Cortex of kidney (tissue), 1 donor: ENCODE measurements around the gene SLC35B1.
"Not testable (repeated sequence)": the region's sequence is repeated elsewhere in the genome, so short reads cannot be mapped to it uniquely, and the experiment has no call there.

Source experiments
- DNase-seq: peaks from one replicate; lab custom pipeline; 2025; lab: John Stamatoyannopoulos, UW

SLC35B1 gene

DNA sequence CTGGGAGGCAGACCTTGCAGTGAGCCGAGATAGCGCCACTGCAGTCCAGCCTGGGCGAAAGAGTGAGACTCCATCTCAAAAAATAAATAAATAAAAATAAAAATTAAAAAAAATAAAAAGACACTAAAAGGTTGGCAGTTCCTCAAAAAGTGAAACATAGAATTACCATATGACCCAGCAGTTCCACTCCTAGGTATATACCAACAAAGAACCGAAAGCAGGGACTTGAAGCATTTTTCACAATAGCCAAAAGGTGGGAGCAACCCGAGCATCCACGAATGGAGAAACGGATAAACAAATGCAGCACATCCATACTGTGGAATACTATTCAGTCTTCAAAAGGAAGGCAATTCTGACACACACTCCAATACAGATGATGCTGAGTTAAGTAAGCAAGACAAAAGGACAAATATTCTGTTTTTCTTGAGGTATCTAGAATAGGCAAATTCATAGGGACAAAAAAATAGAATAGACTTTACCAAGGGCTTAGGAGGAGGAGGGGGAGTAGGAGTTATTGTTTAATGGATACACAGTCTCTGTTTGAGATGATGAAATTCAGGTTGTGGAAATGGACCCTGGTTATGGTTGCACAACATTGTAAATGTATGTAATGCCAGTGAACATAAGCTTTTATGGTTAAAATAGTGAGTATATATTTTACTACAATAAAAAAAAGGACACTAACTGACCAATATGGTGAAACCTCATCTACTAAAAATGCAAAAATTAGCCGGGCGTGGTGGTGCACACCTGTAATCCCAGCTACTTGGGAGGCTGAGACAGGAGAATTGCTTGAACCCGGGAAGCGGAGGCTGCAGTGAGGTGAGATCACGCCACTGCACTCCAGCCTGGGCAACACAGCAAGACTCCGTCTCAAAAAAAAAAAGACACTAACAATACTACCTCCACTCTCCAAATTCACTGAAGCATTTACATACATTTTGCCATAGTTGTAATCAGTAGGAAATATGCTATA is 27.0 kb upstream of the SLC35B1 start:
- DNase-seq = no peak

DNA sequence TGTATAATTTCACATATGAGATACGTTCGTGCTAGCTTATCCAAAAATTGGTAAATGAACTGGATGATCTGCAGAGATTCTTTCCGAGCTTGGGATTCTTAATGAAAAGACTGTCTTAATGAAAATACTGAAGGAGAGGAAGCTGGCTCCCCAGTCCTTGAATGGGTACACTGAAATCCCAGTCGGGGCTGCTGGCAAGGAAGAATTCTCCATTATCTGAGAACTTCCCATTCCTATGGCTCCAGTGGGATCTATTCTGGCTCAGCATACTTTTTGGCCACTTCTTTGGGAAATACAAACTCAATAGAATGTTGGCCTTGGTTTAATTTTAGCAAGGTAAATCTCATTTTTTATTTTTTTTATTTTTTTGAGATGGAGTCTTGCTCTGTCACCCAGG is 23.7 kb upstream of the SLC35B1 start:
- no peak for DNase-seq

DNA sequence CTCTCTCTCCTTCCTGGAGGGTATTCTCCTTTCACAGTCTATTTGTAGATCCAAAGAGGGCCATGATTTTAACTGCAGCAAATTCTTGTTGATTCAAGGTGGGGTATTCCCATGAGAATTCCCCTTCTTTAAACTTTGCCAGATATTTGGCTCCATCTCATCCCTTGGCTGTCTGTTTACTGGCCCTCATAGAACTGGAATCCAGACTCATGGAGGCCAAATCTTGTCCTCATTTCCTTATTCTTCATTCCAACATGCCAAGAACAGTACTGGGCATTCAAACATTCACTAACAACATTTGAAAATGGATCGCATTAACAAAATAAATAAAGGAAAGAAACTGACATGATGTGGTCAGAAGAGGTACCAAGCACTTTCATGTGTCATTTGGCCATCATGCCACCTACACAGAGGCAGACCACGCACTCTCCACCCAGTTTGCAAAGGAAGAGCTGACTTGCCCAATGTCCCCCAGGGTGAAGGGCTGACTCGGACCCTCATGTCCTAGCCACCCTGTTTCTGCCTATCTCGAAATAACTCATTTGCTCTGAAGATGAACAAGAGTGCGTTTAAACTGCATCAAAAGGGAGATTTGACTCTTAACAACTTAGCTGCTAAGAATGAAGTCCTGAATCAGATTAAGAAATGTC is 23.1 kb upstream of the SLC35B1 start:
- no peak for DNase-seq

DNA sequence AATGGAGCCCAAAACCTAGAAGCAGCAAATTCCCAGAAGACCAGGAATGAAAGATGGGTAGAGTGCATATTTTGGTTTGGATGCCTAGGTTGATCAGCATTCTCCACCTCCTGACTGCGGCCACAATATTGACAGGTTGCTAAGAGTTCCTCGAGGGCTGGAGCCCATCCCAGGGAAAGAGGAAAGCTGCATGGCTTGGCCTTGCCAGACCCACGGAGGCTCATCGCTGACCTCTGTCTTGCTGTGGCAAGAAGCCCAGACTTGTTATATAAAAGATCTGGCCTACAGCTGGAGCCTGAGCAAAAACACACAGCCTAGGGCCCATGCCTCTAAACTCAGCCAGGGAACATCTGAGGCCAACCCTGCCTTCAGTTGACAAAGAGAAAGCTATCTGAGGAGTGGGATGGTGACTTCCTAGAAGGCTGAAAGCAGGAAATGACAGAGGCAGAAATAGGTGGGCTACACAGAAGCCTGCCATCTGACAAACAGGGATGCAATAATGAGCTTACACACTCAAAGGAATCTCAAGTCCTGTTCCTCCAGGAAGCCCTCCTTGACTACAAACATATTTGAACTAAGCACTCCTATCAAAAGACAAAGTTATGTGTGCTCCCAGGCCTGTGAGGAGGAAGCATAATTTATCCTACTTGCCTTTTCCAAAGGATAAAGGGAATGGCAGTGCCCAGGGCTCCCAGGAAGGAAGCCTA is 22.5 kb upstream of the SLC35B1 start:
- no peak for DNase-seq

DNA sequence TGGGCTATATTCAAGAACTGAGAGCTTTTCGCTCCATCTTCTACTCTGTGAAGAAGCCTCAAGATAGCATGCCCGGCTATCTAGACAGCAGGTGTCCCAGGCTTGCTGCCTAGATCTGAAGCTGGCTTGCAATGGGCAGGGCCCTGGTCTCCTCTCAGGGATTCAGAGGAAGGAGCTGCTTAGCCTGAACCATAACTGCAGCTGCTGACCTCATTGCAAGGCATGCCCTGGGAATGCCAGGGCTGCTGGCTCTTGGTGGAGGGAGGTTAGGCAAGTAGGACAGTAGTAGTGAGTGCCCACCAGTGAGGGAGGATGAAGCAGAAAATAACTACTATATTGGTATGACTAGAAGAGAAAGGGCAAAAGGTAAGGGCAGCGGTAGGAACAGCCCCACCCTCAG is 21.3 kb upstream of the SLC35B1 start:
- no peak for DNase-seq

DNA sequence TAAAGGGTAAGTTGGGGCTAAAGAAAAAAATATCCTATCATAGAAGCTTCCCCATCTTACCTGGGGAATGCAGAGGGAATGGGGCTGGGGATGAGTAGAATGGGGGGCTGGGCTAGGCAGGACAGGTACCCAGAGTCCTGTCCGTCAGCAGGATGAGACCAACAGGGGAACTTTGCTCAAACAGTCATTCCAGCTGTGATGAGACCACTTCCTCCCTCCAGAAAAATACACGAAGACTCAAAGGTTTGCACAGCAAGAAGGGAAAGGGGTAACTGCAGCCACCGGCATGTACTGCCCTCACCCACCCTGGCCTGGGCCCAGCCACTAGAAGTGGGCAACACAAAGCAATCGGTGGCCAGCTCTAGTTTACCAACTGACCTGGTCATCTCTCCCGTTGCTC is 20.7 kb upstream of the SLC35B1 start:
- no peak for DNase-seq

DNA sequence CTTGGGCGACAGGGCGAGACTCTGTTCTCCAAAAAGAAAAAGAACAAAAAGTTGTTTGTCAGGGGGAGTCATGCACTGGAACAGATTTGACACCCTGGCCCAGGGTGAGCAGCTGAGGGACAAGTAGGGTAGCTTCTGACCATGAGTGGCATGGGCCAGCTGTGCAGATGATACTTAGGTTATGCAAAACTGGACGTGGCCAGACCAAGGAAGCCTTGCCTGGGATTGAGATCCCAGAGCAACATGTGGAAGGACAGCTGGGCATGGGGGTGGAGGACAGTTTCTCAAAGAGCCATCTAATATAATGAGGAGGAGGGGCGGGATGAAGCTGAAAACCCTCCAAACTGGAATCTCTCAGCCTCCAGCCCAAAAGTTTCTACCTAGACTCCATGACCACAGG is 19.6 kb upstream of the SLC35B1 start:
- DNase-seq = no peak

DNA sequence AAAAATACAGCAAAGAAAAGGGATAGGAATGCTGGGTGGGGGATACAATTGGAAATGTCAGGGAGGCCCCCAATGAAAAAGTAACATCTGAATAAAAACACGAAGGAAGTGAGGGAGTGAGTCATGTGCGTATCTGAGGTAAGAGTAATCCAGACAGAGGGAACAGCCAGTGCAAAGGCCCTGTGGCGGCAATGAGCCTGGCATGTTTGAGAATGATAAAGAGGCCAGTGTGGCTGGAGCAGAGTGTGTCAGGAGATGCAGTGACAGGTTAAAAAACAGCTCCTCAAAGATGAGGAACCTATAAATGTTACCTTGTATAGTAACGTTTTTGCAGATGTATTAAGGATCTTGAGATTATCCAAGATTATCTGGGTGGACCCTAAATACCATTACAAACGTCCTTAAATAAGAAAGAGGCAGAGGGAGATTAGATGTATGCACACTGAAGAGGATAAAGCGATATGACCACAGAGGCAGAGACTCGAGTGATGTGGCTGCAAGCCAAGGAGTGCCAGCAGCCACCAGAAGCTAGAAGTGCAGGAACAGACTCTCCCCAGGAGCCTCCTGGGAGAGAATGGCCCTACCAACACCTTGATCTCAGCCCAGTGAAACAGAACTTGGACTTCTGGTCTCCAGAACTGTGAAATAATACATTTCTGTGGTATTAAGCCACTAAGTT is 17.8 kb upstream of the SLC35B1 start:
- DNase-seq = no peak

DNA sequence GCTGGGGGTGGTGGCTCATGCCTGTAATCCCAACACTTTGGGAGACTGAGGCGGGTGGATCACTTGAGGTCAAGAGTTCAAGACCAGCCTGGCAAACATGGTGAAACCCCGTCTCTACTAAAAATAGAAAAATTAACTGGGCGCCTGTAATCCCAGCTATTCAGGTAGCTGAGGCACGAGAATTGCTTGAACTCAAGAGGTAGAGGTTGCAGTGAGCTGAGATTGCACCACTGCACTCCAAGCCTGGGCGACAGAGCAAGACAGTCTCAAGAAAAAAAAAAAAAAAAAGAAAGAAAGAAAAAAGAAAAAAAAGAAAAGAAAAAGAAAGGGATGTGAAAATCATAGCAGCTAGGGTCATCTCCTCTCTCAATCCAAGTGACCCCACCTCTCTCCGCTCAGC is 16.8 kb upstream of the SLC35B1 start:
- DNase-seq = not testable (repeated sequence)

DNA sequence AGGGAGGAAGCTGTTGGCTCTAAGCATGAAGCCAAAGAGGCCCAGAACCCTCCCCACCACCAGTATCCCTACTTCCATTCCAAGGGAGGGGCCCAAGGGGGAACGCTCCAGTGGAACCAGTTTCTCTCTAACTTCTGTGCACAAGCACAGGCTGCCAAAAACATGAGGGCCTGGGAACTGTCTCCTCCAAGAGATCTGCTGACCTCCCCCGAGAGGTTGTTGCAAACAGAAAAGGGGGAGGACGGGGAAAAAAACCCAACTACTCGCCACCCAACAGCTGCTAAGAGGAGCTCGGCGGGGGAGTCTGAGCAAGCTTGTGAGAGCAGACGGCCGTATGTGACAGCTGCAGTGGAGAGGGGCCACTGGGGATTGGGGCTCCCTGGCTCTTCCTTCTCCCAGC is 15.7 kb upstream of the SLC35B1 start:
- no peak for DNase-seq

DNA sequence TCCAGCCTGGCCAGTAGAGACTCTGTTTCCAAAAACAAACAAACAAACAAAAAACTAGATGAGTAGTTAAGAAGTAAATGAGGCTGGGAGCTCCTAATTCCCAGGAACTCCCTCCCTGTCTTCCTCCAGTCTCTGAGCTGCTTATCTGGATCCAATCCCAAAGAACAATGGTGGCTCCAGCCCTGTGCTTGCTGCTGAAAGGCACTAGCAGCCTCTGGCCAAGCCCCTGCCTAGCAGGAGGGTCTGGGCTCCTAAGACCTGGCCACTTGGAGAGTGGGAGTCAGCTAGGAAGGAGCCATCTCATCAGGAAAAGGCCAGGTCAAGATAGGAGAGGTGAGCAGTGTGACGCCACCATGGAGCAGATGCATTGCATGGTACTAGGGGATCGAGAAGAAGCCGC is 14.3 kb upstream of the SLC35B1 start:
- DNase-seq = no peak

DNA sequence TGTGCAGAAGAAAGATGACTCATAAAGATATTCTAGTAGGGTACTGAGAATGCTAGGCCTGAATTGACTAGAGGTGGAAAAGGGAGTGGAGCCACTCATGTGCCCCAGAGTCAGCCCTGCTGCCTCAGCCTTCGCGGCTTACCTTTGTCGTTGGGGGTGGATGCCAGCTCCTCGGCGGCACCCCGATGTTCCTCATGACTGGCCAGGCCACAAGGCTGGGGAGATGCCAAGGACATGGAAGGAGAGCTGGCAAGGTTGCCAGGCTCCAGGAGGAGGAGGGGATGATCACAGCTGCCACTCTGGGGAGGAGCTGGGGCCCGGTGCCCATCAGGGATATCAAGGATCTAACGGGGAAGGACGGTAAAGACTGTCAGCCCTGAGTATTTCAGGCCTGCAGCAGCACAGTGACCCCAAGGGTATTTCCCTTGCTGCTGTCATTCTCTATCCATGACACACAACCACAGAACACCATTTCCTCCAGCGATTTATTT is 9.7 kb upstream of the SLC35B1 start:
- no peak for DNase-seq

DNA sequence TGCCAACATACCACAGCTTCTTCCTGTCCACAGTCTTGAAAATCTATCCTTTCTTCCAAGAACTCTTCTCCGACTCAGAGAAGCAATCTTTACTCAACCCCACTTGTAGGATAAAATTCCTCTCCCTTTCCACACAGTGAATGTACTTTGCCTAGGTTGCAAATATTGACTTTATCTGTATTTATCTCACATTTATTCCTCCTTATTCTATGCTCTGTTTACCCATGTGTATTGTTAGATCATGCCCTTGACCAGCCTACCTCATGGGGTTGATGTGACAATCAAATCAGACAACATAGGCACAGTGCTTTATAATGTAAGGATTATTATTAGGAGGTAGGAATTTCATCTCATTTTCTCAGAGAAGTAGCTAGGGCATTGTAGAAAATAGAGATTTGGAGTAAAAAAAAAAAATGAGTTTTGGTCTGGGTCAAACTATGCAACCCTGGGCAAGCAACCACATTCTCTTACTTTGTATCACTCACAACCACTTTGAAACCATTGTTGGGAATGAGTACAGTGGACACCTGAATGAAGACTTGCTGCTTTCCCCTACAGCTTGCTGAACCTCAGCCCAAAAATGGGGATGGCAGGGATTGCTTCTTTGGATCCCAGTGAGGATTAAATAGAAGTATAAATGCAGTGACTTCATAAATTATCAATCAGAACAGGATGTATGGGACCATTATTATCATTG is 9.1 kb upstream of the SLC35B1 start:
- DNase-seq = no peak

DNA sequence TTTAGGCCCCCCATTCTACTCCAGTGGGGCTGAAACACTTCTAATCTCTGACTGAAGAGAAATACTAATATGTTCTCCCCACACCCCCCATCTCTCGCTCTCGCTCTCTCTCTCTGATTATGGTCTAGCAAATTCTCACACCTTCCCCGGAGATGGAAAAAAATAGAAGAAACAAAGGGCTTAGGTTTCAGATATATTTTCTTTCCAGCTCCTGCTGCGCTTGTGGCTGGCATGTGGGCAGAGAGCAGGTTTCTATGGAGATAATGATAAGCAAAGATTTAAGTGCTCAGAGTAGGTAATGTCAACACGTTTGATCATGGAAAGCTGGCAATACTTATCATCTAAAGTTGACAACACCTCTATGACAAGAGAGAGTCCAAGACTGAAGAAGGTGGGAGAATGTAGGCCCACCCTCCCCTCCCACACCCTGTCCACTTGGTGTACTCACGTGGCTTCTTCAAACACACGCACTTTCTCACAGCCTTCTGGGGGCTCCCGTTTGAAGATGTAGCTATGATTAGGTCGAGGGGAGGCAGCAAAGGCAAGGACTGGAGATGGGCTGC is 8.0 kb upstream of the SLC35B1 start:
- DNase-seq = no peak

DNA sequence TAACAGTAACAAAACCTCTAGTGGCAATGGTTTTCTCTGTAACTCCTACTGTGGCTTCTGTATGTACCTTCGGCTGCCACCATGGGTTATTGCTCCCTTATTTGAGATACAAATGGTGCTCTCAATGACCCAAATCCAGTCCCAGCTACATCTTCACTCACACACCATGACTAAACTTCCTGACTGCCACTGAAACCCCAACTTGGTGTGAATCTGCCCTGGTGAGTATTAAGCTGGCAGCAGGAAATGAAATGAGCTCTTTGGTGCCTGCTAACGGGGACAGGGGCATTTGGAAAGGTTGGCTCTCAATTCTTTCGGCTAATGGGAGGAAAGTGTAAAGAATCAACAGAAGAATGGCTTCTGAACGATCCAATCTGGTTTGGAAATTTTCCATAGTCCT is 7.5 kb upstream of the SLC35B1 start:
- no peak for DNase-seq

DNA sequence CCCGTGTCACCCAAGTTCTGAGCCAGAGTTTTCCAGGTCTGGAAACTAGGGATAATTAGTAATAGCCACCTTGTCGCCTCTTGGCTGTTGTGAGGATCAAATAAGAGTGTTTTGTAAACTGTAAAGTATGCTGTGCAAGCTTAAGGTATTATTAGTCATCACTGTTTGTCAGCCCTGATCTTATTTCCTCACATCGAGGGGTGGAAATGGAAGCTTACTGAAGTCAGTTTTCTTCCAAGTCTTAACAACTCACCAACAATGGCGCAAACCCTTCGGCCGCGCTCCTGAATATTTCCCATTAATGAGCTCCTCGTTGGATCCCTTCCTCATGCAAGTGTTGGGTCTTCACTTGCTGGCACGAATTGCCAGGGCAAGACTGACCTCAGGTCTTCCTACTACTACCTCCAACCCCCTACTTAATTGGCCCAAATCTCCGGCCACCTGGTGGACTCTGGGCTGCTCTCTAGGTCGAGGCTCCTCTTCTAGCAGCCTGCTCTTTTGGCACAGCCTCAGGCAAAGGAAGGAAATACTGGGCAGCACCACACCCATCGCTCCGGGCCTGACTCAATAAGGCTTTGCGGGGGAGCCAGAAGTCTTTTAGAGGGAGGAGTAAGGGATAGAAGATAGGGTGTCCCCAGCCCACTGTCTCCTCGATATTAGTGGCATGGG is 885 bp upstream of the SLC35B1 start:
- DNase-seq = no peak

DNA sequence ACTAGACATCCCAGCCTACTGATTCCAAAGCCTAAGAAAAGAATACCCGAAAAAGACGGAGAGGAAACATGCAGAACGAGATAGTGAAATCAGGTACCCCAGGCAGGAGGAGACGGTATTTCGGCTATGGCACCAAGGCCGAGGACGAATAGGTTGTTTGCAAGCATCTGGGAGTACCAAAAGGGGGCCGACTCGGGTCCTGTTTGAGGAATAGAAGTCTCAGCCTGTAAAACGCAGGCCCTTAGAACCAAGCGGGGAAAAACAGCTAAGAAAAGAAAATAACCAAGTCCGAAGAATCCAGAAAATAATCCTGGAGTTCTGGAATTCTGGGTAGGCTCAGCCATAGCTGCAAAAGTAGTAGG is 537 bp downstream of the SLC35B1 start:
- DNase-seq = no peak

DNA sequence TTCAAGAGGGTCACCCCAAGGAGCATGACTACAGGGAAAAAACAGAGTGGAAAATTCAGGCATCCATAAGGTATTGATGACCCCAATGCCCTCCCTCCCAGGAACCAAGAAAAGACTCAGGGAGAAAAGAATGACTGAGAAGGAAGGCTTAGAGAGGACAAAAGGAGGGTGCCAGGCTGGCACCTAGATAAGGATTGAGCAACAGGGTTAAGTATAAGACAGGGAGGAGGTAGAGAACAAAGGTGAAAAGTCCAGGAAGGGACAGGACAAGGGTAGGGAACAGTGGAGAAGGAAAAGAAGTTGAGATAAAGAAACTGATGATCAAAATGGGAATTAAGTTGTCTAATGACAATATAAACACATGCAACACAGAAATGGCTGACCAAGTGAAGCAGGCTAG is 2.5 kb downstream of the SLC35B1 start:
- no peak for DNase-seq

DNA sequence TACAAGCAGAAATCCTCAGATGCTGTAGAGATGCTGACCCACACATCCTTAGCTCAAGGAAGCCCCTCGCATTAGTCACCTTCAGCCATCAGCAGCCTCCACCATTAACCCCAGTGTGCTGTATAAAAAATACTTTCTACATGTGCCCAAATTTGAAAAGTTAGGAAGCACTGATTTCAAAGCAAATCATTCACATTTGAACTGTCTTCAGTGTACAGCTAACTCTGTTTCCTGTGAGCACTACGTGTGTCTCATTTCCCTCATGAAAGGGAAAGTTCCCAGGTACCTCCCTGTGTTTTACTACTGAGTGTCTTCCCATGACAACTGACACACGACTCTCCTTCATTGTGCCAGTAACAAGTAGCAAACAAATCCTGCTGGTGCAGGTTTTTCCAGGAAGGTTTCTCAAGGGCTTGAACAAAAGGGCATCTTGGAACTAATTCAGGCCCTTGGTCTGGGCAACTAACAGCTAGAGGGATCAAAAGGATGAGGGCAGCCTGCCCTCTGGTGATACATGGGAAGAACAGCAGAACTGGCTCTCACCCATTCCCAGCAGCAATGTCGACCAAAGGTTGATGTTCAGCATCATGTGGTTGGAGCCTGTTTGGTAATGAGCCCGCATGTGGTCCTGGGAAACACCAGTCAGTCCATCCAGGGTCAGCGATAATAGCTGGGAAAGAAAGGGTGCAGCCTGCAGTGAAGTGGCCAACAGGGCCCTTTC is 4.0 kb downstream of the SLC35B1 start:
- no peak for DNase-seq

DNA sequence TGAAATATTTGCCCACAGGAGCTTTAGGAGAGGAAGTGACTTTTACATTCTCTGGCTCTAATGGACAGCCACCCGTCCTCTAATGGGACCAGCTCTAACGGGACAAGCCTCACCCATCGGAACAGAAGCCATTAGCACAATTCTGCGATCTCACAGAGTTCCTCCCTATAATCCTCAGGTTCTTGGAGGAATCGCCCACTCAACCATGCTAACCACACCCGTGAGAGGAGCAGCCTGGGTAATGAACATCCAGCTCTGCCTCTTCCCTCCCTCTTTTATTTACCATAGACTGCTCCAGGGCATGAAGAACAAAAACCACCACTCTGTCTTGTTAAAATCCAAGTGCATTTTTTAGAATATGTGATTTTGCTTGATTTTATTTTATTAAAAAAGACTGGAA is 6.8 kb downstream of the SLC35B1 start:
- no peak for DNase-seq
